HCT116 (cell line): ENCODE measurements around the gene VLDLR. TPM values are rescaled to one million over a fixed set of nuclear protein-coding genes. Genes with fewer than 3 reads are reported as not detected.

ENCODE experiments used
- ATAC-seq: fragments of 200-7000 bp; cut with Tn5 transposase; 2 replicates; pipeline ENCODE4 v1.9.1; 2020; ENCODE audit warnings: mild to moderate bottlenecking, moderate library complexity
- Bru-seq: library from RNA; stranded (reverse); fragments of 400-500 nt; gene quantifications from one replicate; lab custom pipeline; 2021; lab: Mats Ljungman, UMichigan
- BruChase-seq, 2 experiments: library from RNA; stranded (reverse); fragments of 400-500 nt; gene quantifications; one replicate each; lab custom pipeline; 2021; lab: Mats Ljungman, UMichigan
- BruUV-seq: library from RNA; stranded (reverse); fragments of 400-500 nt; replicated peaks from 2 replicates; lab custom pipeline; 2021; lab: Mats Ljungman, UMichigan
- CTCF ChIA-PET: fragments of 300-600 bp; sonication (Branson Sonifier 250); formaldehyde crosslinking; loops from one replicate; lab custom pipeline; 2021; ENCODE audit warnings: antibody characterized with exemption; lab: Charles Lee
- POLR2A ChIA-PET: fragments of 300-600, 350-600 bp; sonication (Branson Sonifier 250); formaldehyde crosslinking; loops from one replicate; lab custom pipeline; 2021; ENCODE audit warnings: antibody characterized with exemption; lab: Charles Lee
- RAD21 ChIA-PET, 2 experiments: fragments of 300-600 bp; sonication (Branson Sonifier 250); formaldehyde crosslinking; loops; one replicate each; lab custom pipeline; 2023; ENCODE audit warnings: low total read pairs in 2 of 2; ENCODE audit not compliant: uncharacterized antibody in 2 of 2, unreplicated experiment in 2 of 2, low non-redundant PET in 1 of 2; lab: Charles Lee
- DNase-seq: peaks from one replicate; pipeline ENCODE4 v3.0.0-alpha.2; 2010; ENCODE audit warnings: low read depth, low spot score
- H2AFZ ChIP-seq: fragments of 200-600 bp; shearing (Covaris generic), sonication (generic); 2 replicates; pipeline ENCODE4 v1.6.1; 2017; ENCODE audit warnings: low read depth, mixed run types, mixed read lengths, antibody characterized with exemption, low read length; ENCODE audit not compliant: poor library complexity, severe bottlenecking
- H3K27ac ChIP-seq: 2 replicates; pipeline ENCODE4 v1.5.1; 2012; ENCODE audit warnings: low read depth, low read length
- H3K27me3 ChIP-seq: fragments of 200-600 bp; sonication (generic); 2 replicates; pipeline ENCODE4 v1.6.1; 2016; ENCODE audit warnings: mixed run types, low read length, mixed read lengths; ENCODE audit not compliant: insufficient read depth
- H3K36me3 ChIP-seq, 2 experiments: fragments of 200-500 bp in 1 of 2; fragments of 200-600 bp in 1 of 2; sonication (Bioruptor generic) in 1 of 2; sonication (generic) in 1 of 2; 2 replicates each; pipeline versions ENCODE4 v1.5.1 to v1.6.1; 2014 to 2016; ENCODE audit warnings: low read length in 2 of 2, inconsistent platforms in 1 of 2, mixed read lengths in 1 of 2, mixed run types in 1 of 2; ENCODE audit not compliant: insufficient read depth in 2 of 2, control insufficient read depth in 1 of 2
- H3K4me1 ChIP-seq, 2 experiments: fragments of 200-600 bp in 1 of 2; sonication (generic) in 1 of 2; 2 replicates each; pipeline versions ENCODE4 v1.5.1 to v1.6.1; 2012 to 2017; ENCODE audit warnings: low read length in 2 of 2, inconsistent platforms in 1 of 2, mild to moderate bottlenecking in 1 of 2, mixed read lengths in 1 of 2, mixed run types in 1 of 2, moderate library complexity in 1 of 2; ENCODE audit not compliant: insufficient read depth in 2 of 2, control insufficient read depth in 1 of 2
- H3K4me2 ChIP-seq: fragments of 200-600 bp; sonication (generic); 2 replicates; pipeline ENCODE4 v1.6.1; 2017; ENCODE audit warnings: mixed run types, low read length, mixed read lengths
- H3K4me3 ChIP-seq, 2 experiments: fragments of 200-600 bp in 1 of 2; sonication (generic) in 1 of 2; replicated peaks in 1 of 2; 2 replicates each; pipeline ENCODE4 v1.5.1; 2011 to 2016; ENCODE audit warnings: low read length in 2 of 2, control low read depth in 1 of 2, low read depth in 1 of 2, mild to moderate bottlenecking in 1 of 2, mixed read lengths in 1 of 2, mixed run types in 1 of 2
- H3K79me2 ChIP-seq: fragments of 200-600 bp; sonication (generic); 2 replicates; pipeline ENCODE4 v1.6.1; 2017; ENCODE audit warnings: mild to moderate bottlenecking, mixed run types, low read length, moderate library complexity, mixed read lengths; ENCODE audit not compliant: insufficient read depth
- H3K9ac ChIP-seq: fragments of 200-600 bp; sonication (generic); 2 replicates; pipeline ENCODE4 v1.6.1; 2016; ENCODE audit warnings: low read length, mixed read lengths
- H3K9me2 ChIP-seq: fragments of 200-600 bp; sonication (generic), shearing (Covaris generic); 2 replicates; pipeline ENCODE4 v1.6.1; 2017; ENCODE audit warnings: mixed run types, mild to moderate bottlenecking, moderate library complexity; ENCODE audit not compliant: insufficient read depth
- H3K9me3 ChIP-seq, 2 experiments: fragments of 200-500 bp in 1 of 2; fragments of 200-600 bp in 1 of 2; sonication (Bioruptor generic) in 1 of 2; sonication (generic) in 1 of 2; 2 replicates each; pipeline ENCODE4 v1.6.1; 2014 to 2017; ENCODE audit warnings: low read length in 2 of 2, mixed read lengths in 2 of 2, inconsistent platforms in 1 of 2, low read depth in 1 of 2, mild to moderate bottlenecking in 1 of 2, mixed run types in 1 of 2, moderate library complexity in 1 of 2; ENCODE audit not compliant: control insufficient read depth in 1 of 2, insufficient read depth in 1 of 2
- H4K20me1 ChIP-seq: fragments of 200-600 bp; sonication (generic), shearing (Covaris generic); 2 replicates; pipeline ENCODE4 v1.6.1; 2017; ENCODE audit warnings: mixed run types, mild to moderate bottlenecking, moderate library complexity; ENCODE audit not compliant: insufficient read depth
- CBX3 ChIP-seq: IDR thresholded peaks from 2 replicates; pipeline ENCODE4 v1.6.1; 2012; ENCODE audit warnings: low read depth
- CEBPB ChIP-seq: IDR thresholded peaks from 2 replicates; pipeline ENCODE4 v1.6.1; 2012; ENCODE audit warnings: low read depth
- EGR1 ChIP-seq: IDR thresholded peaks from 2 replicates; pipeline ENCODE4 v1.6.1; 2012; ENCODE audit warnings: low read depth
- ELF1 ChIP-seq: IDR thresholded peaks from 2 replicates; pipeline ENCODE4 v1.6.1; 2012; ENCODE audit warnings: low read depth, borderline replicate concordance
- EZH2 ChIP-seq: fragments of 200-600 bp; sonication (generic); IDR thresholded peaks from 2 replicates; pipeline ENCODE4 v1.6.1; 2017; ENCODE audit warnings: antibody characterized with exemption, mixed run types
- FOSL1 ChIP-seq: IDR thresholded peaks from 2 replicates; pipeline ENCODE4 v1.6.1; 2012; ENCODE audit warnings: low read depth
- JUND ChIP-seq: IDR thresholded peaks from 2 replicates; pipeline ENCODE4 v1.6.1; 2012
- MAX ChIP-seq: IDR thresholded peaks from 2 replicates; pipeline ENCODE4 v1.6.1; 2012
- POLR2AphosphoS5 ChIP-seq: IDR thresholded peaks from 2 replicates; pipeline ENCODE4 v1.6.1; 2011; ENCODE audit warnings: mild to moderate bottlenecking, low read depth, low read length, moderate library complexity
- REST ChIP-seq: IDR thresholded peaks from 2 replicates; pipeline ENCODE4 v1.6.1; 2012; ENCODE audit warnings: low read depth
- SIN3A ChIP-seq: IDR thresholded peaks from 2 replicates; pipeline ENCODE4 v1.6.1; 2012; ENCODE audit warnings: low read depth
- SP1 ChIP-seq: IDR thresholded peaks from 2 replicates; pipeline ENCODE4 v1.6.1; 2012; ENCODE audit warnings: low read depth
- SRF ChIP-seq: IDR thresholded peaks from 2 replicates; pipeline ENCODE4 v1.6.1; 2012; ENCODE audit warnings: low read depth
- ZNF274 ChIP-seq: fragments of 200-500 bp; sonication (Bioruptor generic); IDR thresholded peaks from 2 replicates; pipeline ENCODE4 v1.6.1; 2014; ENCODE audit warnings: mild to moderate bottlenecking, low read depth, low read length, inconsistent platforms
- intact Hi-C: fragments of 100-400 bp; cut with micrococcal nuclease; formaldehyde crosslinking; loops from 2 replicates; pipeline ENCODE4 v1.10.0; 2022
- long read RNA-seq: library from polyadenylated mRNA; unstranded; transcript quantifications from one replicate; pipeline ENCODE4 v2.0.0, GENCODE V29; 2021; ENCODE audit not compliant: unreplicated experiment
- polyA plus RNA-seq: library from polyadenylated mRNA; unstranded; fragments of >200 nt; gene quantifications from 2 replicates; pipeline ENCODE4 v1.2.1, GENCODE V29; 2012; ENCODE audit warnings: missing spikeins
- total RNA-seq: library from RNA; stranded (reverse); gene quantifications from one replicate; pipeline ENCODE4 v1.2.1, GENCODE V29; 2021; ENCODE audit not compliant: unreplicated experiment
- TF ChIP-seq, protein P1 (sequence below), 3 experiments: fragments of 200-600 bp in 1 of 3; sonication (generic) in 1 of 3; IDR thresholded peaks in 2 of 3; conservative IDR thresholded peaks in 1 of 3; 2 replicates each; pipeline ENCODE4 v1.5.1; 2012 to 2017; ENCODE audit warnings: low read depth in 2 of 3, low read length in 2 of 3, antibody characterized with exemption in 1 of 3, borderline replicate concordance in 1 of 3, control low read depth in 1 of 3, mild to moderate bottlenecking in 1 of 3, mixed read lengths in 1 of 3, mixed run types in 1 of 3, moderate library complexity in 1 of 3; ENCODE audit not compliant: insufficient read depth in 1 of 3

VLDLR gene
- total RNA-seq (0.17 TPM), Bru-seq, nascent RNA (not detected), BruChase-seq, experiment 1, labeled RNA remaining after a 6-hour chase (percentile 5 among the genes with signal in this experiment), BruChase-seq, experiment 2, labeled RNA remaining after a 2-hour chase (percentile 2 among the genes with signal in this experiment)
- 0.01 and 0.10 TPM in 2 replicates for polyA plus RNA-seq
- long read RNA-seq, result 0 reads

DNA sequence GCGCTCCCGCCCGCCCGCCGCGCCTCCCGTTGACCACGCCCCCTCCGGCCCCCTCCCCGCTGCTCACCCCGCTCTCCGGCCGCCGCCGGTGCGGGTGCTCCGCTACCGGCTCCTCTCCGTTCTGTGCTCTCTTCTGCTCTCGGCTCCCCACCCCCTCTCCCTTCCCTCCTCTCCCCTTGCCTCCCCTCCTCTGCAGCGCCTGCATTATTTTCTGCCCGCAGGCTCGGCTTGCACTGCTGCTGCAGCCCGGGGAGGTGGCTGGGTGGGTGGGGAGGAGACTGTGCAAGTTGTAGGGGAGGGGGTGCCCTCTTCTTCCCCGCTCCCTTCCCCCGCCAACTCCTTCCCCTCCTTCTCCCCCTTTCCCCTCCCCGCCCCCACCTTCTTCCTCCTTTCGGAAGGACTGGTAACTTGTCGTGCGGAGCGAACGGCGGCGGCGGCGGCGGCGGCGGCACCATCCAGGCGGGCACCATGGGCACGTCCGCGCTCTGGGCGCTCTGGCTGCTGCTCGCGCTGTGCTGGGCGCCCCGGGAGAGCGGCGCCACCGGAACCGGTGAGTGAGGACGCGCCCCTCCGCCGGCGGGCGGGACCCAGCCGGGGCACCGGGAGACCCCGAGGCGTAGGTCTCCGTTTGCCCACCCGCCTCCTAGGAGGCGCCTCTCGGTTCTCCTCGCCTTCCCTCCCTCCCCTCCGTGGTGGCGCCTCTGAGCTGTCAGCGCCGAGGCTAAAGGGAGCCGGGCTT, at the start of gene VLDLR:
Gene VLDLR, plus strand, starts transcription at position 66 of the 739 bp plus-strand sequence. Its CDS starts 403 bp downstream, at position 469.
- Histone ChIP-seq H4K20me1 (no peaks in the 10 kb centered on the region), H3K9ac (no peak within 1 kb of the TSS), H3K36me3 (no peaks in the 10 kb centered on the region), H3K79me2 (no peaks in the 10 kb centered on the region), H3K4me2 (no peak within 1 kb of the TSS), H2AFZ (no peak within 1 kb of the TSS), H3K27ac (no peak within 1 kb of the TSS), H3K27me3 (peaks cover 5% of the 10 kb centered on the region; the same call in 1 of the 2 replicates), H3K4me1 (no peaks in the 10 kb centered on the region), H3K9me2 (no peaks in the 10 kb centered on the region), H3K4me3 (no peak within 1 kb of the TSS), H3K9me3 (no peaks in the 10 kb centered on the region)
- intact Hi-C loops, result no loop called here
- no TSS peak for BruUV-seq
- CTCF ChIA-PET, result no interaction called here
- DNase-seq (no peak), ATAC-seq (no peak)
- TF ChIP-seq REST, result no peak
- TF ChIP-seq, protein P1, sequence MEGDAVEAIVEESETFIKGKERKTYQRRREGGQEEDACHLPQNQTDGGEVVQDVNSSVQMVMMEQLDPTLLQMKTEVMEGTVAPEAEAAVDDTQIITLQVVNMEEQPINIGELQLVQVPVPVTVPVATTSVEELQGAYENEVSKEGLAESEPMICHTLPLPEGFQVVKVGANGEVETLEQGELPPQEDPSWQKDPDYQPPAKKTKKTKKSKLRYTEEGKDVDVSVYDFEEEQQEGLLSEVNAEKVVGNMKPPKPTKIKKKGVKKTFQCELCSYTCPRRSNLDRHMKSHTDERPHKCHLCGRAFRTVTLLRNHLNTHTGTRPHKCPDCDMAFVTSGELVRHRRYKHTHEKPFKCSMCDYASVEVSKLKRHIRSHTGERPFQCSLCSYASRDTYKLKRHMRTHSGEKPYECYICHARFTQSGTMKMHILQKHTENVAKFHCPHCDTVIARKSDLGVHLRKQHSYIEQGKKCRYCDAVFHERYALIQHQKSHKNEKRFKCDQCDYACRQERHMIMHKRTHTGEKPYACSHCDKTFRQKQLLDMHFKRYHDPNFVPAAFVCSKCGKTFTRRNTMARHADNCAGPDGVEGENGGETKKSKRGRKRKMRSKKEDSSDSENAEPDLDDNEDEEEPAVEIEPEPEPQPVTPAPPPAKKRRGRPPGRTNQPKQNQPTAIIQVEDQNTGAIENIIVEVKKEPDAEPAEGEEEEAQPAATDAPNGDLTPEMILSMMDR (IDR thresholded peaks at IDR 0.05 in 2 of 3, conservative IDR thresholded peaks at IDR 0.05 in 1 of 3; ENCODE audit: borderline replicate concordance in 1 of 3, insufficient read depth in 1 of 3, low read depth in 2 of 3, low read length in 2 of 3), result no peak
- no peak for TF ChIP-seq JUND
- TF ChIP-seq SP1, result no peak
- TF ChIP-seq EZH2, result no peak
- TF ChIP-seq ZNF274, result no peak
- no peak for TF ChIP-seq MAX
- no peak for TF ChIP-seq FOSL1
- TF ChIP-seq CBX3, result no peak
- no peak for TF ChIP-seq SRF
- TF ChIP-seq SIN3A, result no peak
- no peak for TF ChIP-seq EGR1
- TF ChIP-seq POLR2AphosphoS5, result no peak
- TF ChIP-seq ELF1, result no peak
- TF ChIP-seq CEBPB, result no peak
- POLR2A ChIA-PET, result no interaction called here
- RAD21 ChIA-PET, result no interaction called here
